GM12878 (cell line): Measurements from ENCODE around the gene RAP1GAP. TPM values are rescaled to one million over a fixed set of nuclear protein-coding genes. Genes with fewer than 3 reads are reported as not detected.
A peak's percentile ranks its signal among the peaks of the same experiment; 100 is the strongest.

Experiments
- ATAC-seq: fragments of 200-7000 bp; cut with Tn5 transposase; 3 replicates; pipeline ENCODE4 v1.9.1; 2020; ENCODE audit warnings: mild to moderate bottlenecking, moderate library complexity
- BruUV-seq: library from RNA; stranded (reverse); fragments of 400-500 nt; replicated peaks from 2 replicates; lab custom pipeline; 2021; lab: Mats Ljungman, UMichigan
- CTCF ChIA-PET: fragments of 300-600 bp; sonication (Branson Sonifier 250); formaldehyde crosslinking; extraction: SDS; loops from one replicate; lab custom pipeline; 2021; ENCODE audit warnings: inconsistent platforms; lab: Yijun Ruan, JAX
- POLR2A ChIA-PET: fragments of 350-600 bp; formaldehyde crosslinking; extraction: SDS; loops from one replicate; lab custom pipeline; 2021; ENCODE audit warnings: inconsistent platforms; lab: Charles Lee
- RAD21 ChIA-PET: fragments of 300-600 bp; sonication (Branson Sonifier 250); formaldehyde crosslinking; loops from one replicate; lab custom pipeline; 2023; ENCODE audit warnings: antibody characterized with exemption; ENCODE audit not compliant: unreplicated experiment; lab: Charles Lee
- SMC1A ChIA-PET: fragments of 300-600 bp; sonication (Branson Sonifier 250); formaldehyde crosslinking; loops from one replicate; lab custom pipeline; 2023; ENCODE audit not compliant: unreplicated experiment, uncharacterized antibody; lab: Charles Lee
- DNase-seq: peaks from one replicate; pipeline ENCODE4 v3.0.0-alpha.2; 2011; ENCODE audit warnings: low read depth, low spot score
- FAIRE-seq: peaks from 3 replicates; lab custom pipeline; 2011; peaks lifted over from hg19 to GRCh38; lab: Jason Lieb, UNC
- H2AFZ ChIP-seq: 2 replicates; pipeline ENCODE4 v1.6.0; 2011; ENCODE audit warnings: low read depth, low read length, control low read depth; ENCODE audit not compliant: control insufficient read depth
- H3K27ac ChIP-seq: 2 replicates; pipeline ENCODE4 v1.5.1; 2011; ENCODE audit warnings: control low read depth; ENCODE audit not compliant: control insufficient read depth, insufficient read depth
- H3K27me3 ChIP-seq, 2 experiments: replicated peaks in 1 of 2; 2 replicates each; pipeline versions ENCODE4 v1.6.0 to v1.6.1; 2011; ENCODE audit warnings: low read length in 1 of 2; ENCODE audit not compliant: control insufficient read depth in 2 of 2, insufficient read depth in 2 of 2
- H3K36me3 ChIP-seq, 2 experiments: 2 replicates each; pipeline ENCODE4 v1.5.1; 2011; ENCODE audit warnings: low read length in 1 of 2; ENCODE audit not compliant: control insufficient read depth in 2 of 2, insufficient read depth in 2 of 2
- H3K4me1 ChIP-seq: 2 replicates; pipeline ENCODE4 v1.6.1; 2011; ENCODE audit warnings: mild to moderate bottlenecking, low read length, moderate library complexity, mixed read lengths; ENCODE audit not compliant: control insufficient read depth, insufficient read depth
- H3K4me2 ChIP-seq: 2 replicates; pipeline ENCODE4 v1.6.0; 2011; ENCODE audit warnings: control low read depth; ENCODE audit not compliant: control insufficient read depth, insufficient read depth
- H3K4me3 ChIP-seq: fragments of 200-600 bp; sonication (generic); 2 replicates; pipeline ENCODE4 v1.5.1; 2016
- H3K79me2 ChIP-seq: 2 replicates; pipeline ENCODE4 v1.6.0; 2011; ENCODE audit warnings: low read length; ENCODE audit not compliant: control insufficient read depth, insufficient read depth
- H3K9ac ChIP-seq: 2 replicates; pipeline ENCODE4 v1.8.0; 2011; ENCODE audit warnings: low read length, control low read depth, mixed read lengths; ENCODE audit not compliant: control insufficient read depth, insufficient read depth
- H3K9me3 ChIP-seq: replicated peaks from 3 replicates; pipeline ENCODE4 v1.5.1; 2011; ENCODE audit warnings: mild to moderate bottlenecking, low read length; ENCODE audit not compliant: control insufficient read depth, insufficient read depth
- H4K20me1 ChIP-seq: 2 replicates; pipeline ENCODE4 v1.6.0; 2011; ENCODE audit not compliant: control insufficient read depth, insufficient read depth
- ASH2L ChIP-seq: fragments of 300-600, 200-600 bp; sonication (generic); IDR thresholded peaks from 2 replicates; pipeline ENCODE4 v1.6.1; 2017; ENCODE audit warnings: low read depth, mild to moderate bottlenecking, borderline replicate concordance
- ATF7 ChIP-seq: fragments of 450-650 bp; IDR thresholded peaks from 2 replicates; pipeline ENCODE4 v1.6.1; 2016; ENCODE audit warnings: low read depth, mild to moderate bottlenecking
- BHLHE40 ChIP-seq, 2 experiments: fragments of 450-650 bp in 1 of 2; IDR thresholded peaks; 2 replicates each; pipeline ENCODE4 v1.6.1; 2011 to 2017; ENCODE audit warnings: low read depth in 2 of 2, borderline replicate concordance in 1 of 2, improper control_type of control experiment in 1 of 2, low read length in 1 of 2, mild to moderate bottlenecking in 1 of 2
- GABPA ChIP-seq: IDR thresholded peaks from 2 replicates; pipeline ENCODE4 v1.6.1; 2014; ENCODE audit warnings: antibody characterized with exemption, low read depth, mild to moderate bottlenecking, inconsistent platforms
- MXI1 ChIP-seq: fragments of 150-350 bp; IDR thresholded peaks from 2 replicates; pipeline ENCODE4 v1.6.1; 2011; ENCODE audit warnings: low read depth, mild to moderate bottlenecking, inconsistent platforms, low read length, improper control_type of control experiment
- POU2F2 ChIP-seq: IDR thresholded peaks from 3 replicates; pipeline ENCODE4 v1.6.1; 2011; ENCODE audit warnings: low read depth, mild to moderate bottlenecking, low read length, borderline replicate concordance
- RCOR1 ChIP-seq: conservative IDR thresholded peaks from 2 replicates; pipeline ENCODE4 v1.6.1; 2012; ENCODE audit warnings: low read depth, low read length, improper control_type of control experiment
- REST ChIP-seq: IDR thresholded peaks from 2 replicates; pipeline ENCODE4 v1.6.1; 2012; ENCODE audit warnings: mild to moderate bottlenecking, low read depth, low read length
- SMARCA5 ChIP-seq: fragments of 450-650 bp; IDR thresholded peaks from 2 replicates; pipeline ENCODE4 v1.6.1; 2017; ENCODE audit warnings: mild to moderate bottlenecking
- STAT3 ChIP-seq: IDR thresholded peaks from 2 replicates; pipeline ENCODE4 v1.6.1; 2011; ENCODE audit warnings: low read depth, low read length, improper control_type of control experiment
- TBL1XR1 ChIP-seq: IDR thresholded peaks from 2 replicates; pipeline ENCODE4 v1.6.1; 2012; ENCODE audit warnings: low read depth, low read length, improper control_type of control experiment
- TCF3 ChIP-seq: IDR thresholded peaks from 2 replicates; pipeline ENCODE4 v1.6.1; 2012; ENCODE audit warnings: low read depth, mild to moderate bottlenecking, low read length, borderline replicate concordance; ENCODE audit not compliant: insufficient read depth
- YY1 ChIP-seq: IDR thresholded peaks from 2 replicates; pipeline ENCODE4 v1.6.1; 2011; ENCODE audit warnings: low read depth, mild to moderate bottlenecking, low read length
- ZNF207 ChIP-seq: fragments of 450-650 bp; IDR thresholded peaks from 2 replicates; pipeline ENCODE4 v1.6.1; 2014; ENCODE audit warnings: antibody characterized with exemption, mild to moderate bottlenecking, borderline replicate concordance
- ZSCAN29 ChIP-seq: fragments of 450-650 bp; IDR thresholded peaks from 2 replicates; pipeline ENCODE4 v1.6.1; 2017; ENCODE audit warnings: mild to moderate bottlenecking, moderate library complexity
- ZZZ3 ChIP-seq: IDR thresholded peaks from 2 replicates; pipeline ENCODE4 v1.6.1; 2011; ENCODE audit warnings: low read depth; ENCODE audit not compliant: control insufficient read depth, insufficient read length
- WGBS: methylation state at CpG from one replicate; pipeline ENCODE4 v1.1.6; 2016; ENCODE audit warnings: low lambda C conversion rate; ENCODE audit not compliant: insufficient replicate concordance, insufficient coverage; ENCODE audit errors: missing lambda C conversion rate; 5-methylcytosine and 5-hydroxymethylcytosine counted together
- in situ Hi-C: fragments of 300-500 bp; cut with MboI; formaldehyde crosslinking; loops from 9 replicates; pipeline ENCODE4 v1.14.3; 2018; ENCODE audit warnings: mixed read lengths
- intact Hi-C: fragments of 100-400 bp; cut with micrococcal nuclease; formaldehyde crosslinking; loops from one replicate; pipeline ENCODE4 v1.14.2; 2022; ENCODE audit not compliant: unreplicated experiment
- polyA plus RNA-seq, 11 experiments: library from polyadenylated mRNA; depleted of rRNA in 4 of 11; unstranded in 6 of 11; stranded (reverse) in 5 of 11; fragments of >200 nt; fragmentation: Nextera tagmentation in 4 of 11; fragmentation: Illumina TruSeq in 1 of 11; extraction: Ambion mirVana in 4 of 11; extraction: Trizol in 1 of 11; gene quantifications; 1 replicate in 1 of 11; 2 replicates in 10 of 11; pipeline versions ENCODE4 v1.2.1 to v1.2.3, GENCODE V29; 2011 to 2016; ENCODE audit warnings: inconsistent platforms in 2 of 11, missing spikeins in 2 of 11, low read depth in 1 of 11
- total RNA-seq, 4 experiments: library from RNA; depleted of rRNA in 3 of 4; stranded (reverse); fragments of >200 nt in 3 of 4; fragmentation: Illumina TruSeq in 1 of 4; extraction: Trizol in 1 of 4; gene quantifications; 2 replicates each; pipeline versions ENCODE4 v1.2.1 to v1.2.3, GENCODE V29; 2013 to 2021

The RAP1GAP gene
- total and polyA plus RNA-seq, 10 of the 15 experiments (the other 5 are each of a cell fraction or from before 2014, with no cell fraction given), result 0.04 to 0.96 (median 0.09) TPM; not detected in 3

GRCh38 chr1:21648352-21648730 lies 20.8 kb downstream of the RAP1GAP start (continued):
- no peak for TF ChIP-seq TBL1XR1
- TF ChIP-seq GABPA, result no peak
- TF ChIP-seq, all 136 proteins: peak for 0

GRCh38 chr1:21647431-21648351 lies 21.5 kb downstream of the RAP1GAP start:
- Histone ChIP-seq H3K9me3 (no peaks in the 10 kb centered on the region), H3K9ac (no peak overlapping the region), H3K4me1 (0 out of 2 replicates have a peak, but pooled peaks cover 3% of the 10 kb centered on the region), H2AFZ (no peak overlapping the region), H3K27me3 (peaks cover 5 to 13% of the 10 kb centered on the region in 2 experiments), H3K79me2 (no peaks in the 10 kb centered on the region), H3K4me2 (no peak overlapping the region), H3K4me3 (no peak overlapping the region), H3K27ac (no peak overlapping the region), H3K36me3 (no peaks in the 10 kb centered on the region), H4K20me1 (no peaks in the 10 kb centered on the region)
- SMC1A ChIA-PET, result interaction anchor here (1.7 kb wide), 1 partner anchor 368 kb away, joined by 3 read pairs; no protein-coding TSS in a partner anchor
- FAIRE-seq, result no peak
- CTCF ChIA-PET, result no interaction called here
- ATAC-seq, result peak; percentile 80
- no peak for DNase-seq
- in situ Hi-C loops (no loop called here), intact Hi-C loops (no loop called here)
- WGBS, result 20% methylated on average over 19 of the region's 19 CpGs
- RAD21 ChIA-PET, result interaction anchor here (0.6 kb wide), 1 partner anchor 169 kb away, joined by 3 read pairs; no protein-coding TSS in a partner anchor
- POLR2A ChIA-PET, result interaction anchor here (0.6 kb wide), 1 partner anchor 92 kb away, joined by 4 read pairs; no protein-coding TSS in a partner anchor
- BruUV-seq, result no TSS peak
- TF ChIP-seq SMARCA5 (no peak), TCF3 (no peak), MXI1 (0 out of 2 replicates have a peak, but pooled peaks have one; percentile 22), ATF7 (no peak), ZZZ3 (no peak), REST (peak; percentile 98), STAT3 (no peak), YY1 (peak; percentile 66), ZSCAN29 (no peak), BHLHE40 (IDR thresholded peaks at IDR 0.05; ENCODE audit: borderline replicate concordance in 1 of 2, low read depth in 2 of 2, low read length in 1 of 2) (no peak), RCOR1 (no peak), ASH2L (no peak), POU2F2 (no peak), ZNF207 (no peak)
